Measurements from ENCODE around the gene CCL7. TPM values are rescaled to one million over a fixed set of nuclear protein-coding genes. Genes with fewer than 3 reads are reported as not detected.

CCL7 gene
- total RNA-seq, 4 donors from 2014 or later: not detected

DNA sequence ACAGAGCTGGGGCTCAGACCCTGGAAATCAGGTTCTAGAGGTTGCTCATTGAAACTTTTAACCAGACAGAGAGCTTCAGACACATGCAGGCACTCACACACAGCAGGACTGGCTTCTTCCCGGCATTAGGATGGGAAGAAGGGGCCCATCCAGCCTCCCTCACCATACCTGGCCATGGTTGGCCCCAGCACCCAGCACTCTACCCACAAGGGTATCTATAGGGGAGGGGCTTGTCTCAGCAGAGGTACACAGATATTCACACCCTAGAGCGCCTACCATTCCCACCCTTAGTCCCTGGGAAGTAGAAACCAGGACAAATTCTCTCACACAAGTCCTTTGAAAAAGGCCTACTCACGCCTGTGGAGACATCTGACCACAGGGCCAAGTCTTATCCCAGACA, 35.4 kb upstream of the CCL7 start:
- H3K4me3 ChIP-seq: no peak overlapping the region
- peaks cover 0 to 14% (median 0%) of the 10 kb centered on the region in 4 donors for H3K4me1 ChIP-seq
- H3K27ac ChIP-seq: peak overlapping the region in 1 of 4 donors; percentile 26
- TF ChIP-seq, protein P1, sequence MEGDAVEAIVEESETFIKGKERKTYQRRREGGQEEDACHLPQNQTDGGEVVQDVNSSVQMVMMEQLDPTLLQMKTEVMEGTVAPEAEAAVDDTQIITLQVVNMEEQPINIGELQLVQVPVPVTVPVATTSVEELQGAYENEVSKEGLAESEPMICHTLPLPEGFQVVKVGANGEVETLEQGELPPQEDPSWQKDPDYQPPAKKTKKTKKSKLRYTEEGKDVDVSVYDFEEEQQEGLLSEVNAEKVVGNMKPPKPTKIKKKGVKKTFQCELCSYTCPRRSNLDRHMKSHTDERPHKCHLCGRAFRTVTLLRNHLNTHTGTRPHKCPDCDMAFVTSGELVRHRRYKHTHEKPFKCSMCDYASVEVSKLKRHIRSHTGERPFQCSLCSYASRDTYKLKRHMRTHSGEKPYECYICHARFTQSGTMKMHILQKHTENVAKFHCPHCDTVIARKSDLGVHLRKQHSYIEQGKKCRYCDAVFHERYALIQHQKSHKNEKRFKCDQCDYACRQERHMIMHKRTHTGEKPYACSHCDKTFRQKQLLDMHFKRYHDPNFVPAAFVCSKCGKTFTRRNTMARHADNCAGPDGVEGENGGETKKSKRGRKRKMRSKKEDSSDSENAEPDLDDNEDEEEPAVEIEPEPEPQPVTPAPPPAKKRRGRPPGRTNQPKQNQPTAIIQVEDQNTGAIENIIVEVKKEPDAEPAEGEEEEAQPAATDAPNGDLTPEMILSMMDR (IDR thresholded peaks at IDR 0.05): no peak
- DNase-seq: no peak
- H3K27me3 ChIP-seq: no peaks in the 10 kb centered on the region
- no peaks in the 10 kb centered on the region for H3K36me3 ChIP-seq
- no peaks in the 10 kb centered on the region for H3K9me3 ChIP-seq

GRCh38 chr17:34235389-34236028, 34.5 kb upstream of the CCL7 start:
- peak overlapping the region in 3 of 4 donors; percentile 18 to 55 (median 46) for H3K27ac ChIP-seq
- H3K4me3 ChIP-seq: no peak overlapping the region
- TF ChIP-seq, protein P1 (IDR thresholded peaks at IDR 0.05): no peak
- no peak for TF ChIP-seq POLR2A (IDR thresholded peaks at IDR 0.05)
- no peaks in the 10 kb centered on the region for H3K36me3 ChIP-seq
- peak in 1 of 3 donors; percentile 55 for DNase-seq
- H3K27me3 ChIP-seq: no peaks in the 10 kb centered on the region
- H3K4me1 ChIP-seq: peaks cover 0 to 18% (median 0%) of the 10 kb centered on the region in 4 donors
- no peaks in the 10 kb centered on the region for H3K9me3 ChIP-seq

DNA sequence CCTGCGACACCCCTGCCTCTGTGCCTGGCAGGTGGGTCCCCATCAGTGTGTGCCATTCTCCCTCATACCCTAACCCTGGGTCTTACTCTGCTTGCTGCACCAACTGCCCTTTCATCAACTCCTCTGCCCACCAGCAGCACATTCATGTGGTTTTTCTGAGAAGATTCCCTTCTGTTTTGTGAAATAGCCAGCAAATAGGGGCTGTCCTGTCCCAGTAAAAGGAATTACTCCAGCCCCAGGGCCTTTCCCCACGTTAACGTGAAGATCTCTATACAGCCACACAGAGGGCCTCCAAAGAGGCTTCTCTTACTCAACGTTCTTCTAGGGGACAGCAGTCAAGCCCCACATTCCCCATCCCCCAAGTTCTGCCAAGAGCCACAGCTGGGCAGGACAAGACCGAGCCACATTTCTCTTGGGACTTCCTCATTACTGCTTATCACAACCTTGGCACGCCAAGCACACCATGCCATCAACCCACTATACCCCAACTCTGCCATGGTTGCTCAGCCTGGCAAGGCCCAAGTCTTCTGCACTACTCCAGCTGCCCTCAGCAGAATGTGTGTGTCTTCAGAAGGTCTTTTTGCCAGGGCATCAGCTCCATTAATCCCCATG, 33.6 kb upstream of the CCL7 start:
- Histone ChIP-seq H3K4me3 (no peak overlapping the region), H3K9me3 (no peaks in the 10 kb centered on the region), H3K27ac (peak overlapping the region in 2 of 4 donors; percentile 46 to 55), H3K36me3 (no peaks in the 10 kb centered on the region), H3K27me3 (no peaks in the 10 kb centered on the region), H3K4me1 (peaks cover 0 to 23% (median 0%) of the 10 kb centered on the region in 4 donors)
- TF ChIP-seq, protein P1 (IDR thresholded peaks at IDR 0.05): no peak
- no peak for TF ChIP-seq POLR2A (IDR thresholded peaks at IDR 0.05)
- DNase-seq: no peak

GRCh38 chr17:34237458-34237857, 32.6 kb upstream of the CCL7 start:
- no peak overlapping the region for H3K27ac ChIP-seq

DNA sequence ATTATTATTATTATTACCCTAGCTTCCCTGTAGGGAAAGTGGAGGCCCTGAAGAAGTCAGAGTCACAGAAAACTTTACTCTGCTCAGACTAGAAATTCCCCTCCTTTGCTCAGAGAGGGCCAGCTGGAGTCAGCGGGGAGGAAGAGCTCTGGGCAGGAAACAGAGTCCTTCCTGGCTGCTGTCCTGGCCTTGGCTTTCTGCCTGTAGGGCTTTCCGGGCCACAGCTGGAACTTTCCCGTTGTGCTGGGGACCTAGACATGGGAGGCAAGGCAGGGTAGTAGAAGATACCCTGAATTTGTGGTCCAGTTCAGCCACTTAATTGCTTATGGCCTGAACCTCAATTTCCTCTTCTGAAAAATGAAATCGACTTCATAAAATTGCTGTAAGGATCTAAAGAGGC, 29.0 kb upstream of the CCL7 start:
- no peak overlapping the region for H3K4me3 ChIP-seq
- TF ChIP-seq POLR2A (IDR thresholded peaks at IDR 0.05): no peak
- TF ChIP-seq, protein P1 (IDR thresholded peaks at IDR 0.05): no peak
- H3K36me3 ChIP-seq: no peaks in the 10 kb centered on the region
- H3K9me3 ChIP-seq: no peaks in the 10 kb centered on the region
- peaks cover 0 to 18% (median 7%) of the 10 kb centered on the region in 4 donors for H3K4me1 ChIP-seq
- H3K27me3 ChIP-seq: no peaks in the 10 kb centered on the region
- peak in 1 of 3 donors; percentile 56 for DNase-seq
- H3K27ac ChIP-seq: peak overlapping the region in 1 of 4 donors; percentile 5

More at GRCh38 chr17:34237458-34237857, 32.6 kb upstream of the CCL7 start:
- TF ChIP-seq, protein P1 (IDR thresholded peaks at IDR 0.05): no peak
- TF ChIP-seq POLR2A (IDR thresholded peaks at IDR 0.05): no peak
- H3K27me3 ChIP-seq: no peaks in the 10 kb centered on the region
- H3K4me1 ChIP-seq: peaks cover 0 to 23% (median 0%) of the 10 kb centered on the region in 4 donors
- no peak overlapping the region for H3K4me3 ChIP-seq
- no peak for DNase-seq
- no peaks in the 10 kb centered on the region for H3K9me3 ChIP-seq
- H3K36me3 ChIP-seq: no peaks in the 10 kb centered on the region
